ENCODE data around the gene STYX. TPM values are rescaled to one million over a fixed set of nuclear protein-coding genes. Genes with fewer than 3 reads are reported as not detected.

STYX gene
- total and polyA plus RNA-seq, 10 of the 15 experiments (the other 5 are each of a cell fraction or from before 2014, with no cell fraction given), result 5.0 to 15.3 (median 9.5) TPM

- no peak for TF ChIP-seq USF2 (IDR thresholded peaks at IDR 0.05; ENCODE audit: borderline replicate concordance, low read depth, low read length)
- no peak for TF ChIP-seq E2F8 (IDR thresholded peaks at IDR 0.05; ENCODE audit: low read depth, partially characterized antibody)
- TF ChIP-seq KLF5 (IDR thresholded peaks at IDR 0.05; ENCODE audit: partially characterized antibody), result no peak
- no peak for TF ChIP-seq ZNF274 (IDR thresholded peaks at IDR 0.05; ENCODE audit: insufficient read depth, insufficient read length)
- no peak for TF ChIP-seq KDM1A (IDR thresholded peaks at IDR 0.05; ENCODE audit: borderline replicate concordance)
- no peak for TF ChIP-seq NFIC (IDR thresholded peaks at IDR 0.05; ENCODE audit: low read depth, low read length)
- TF ChIP-seq SMAD5 (IDR thresholded peaks at IDR 0.05; ENCODE audit: low read depth), result no peak
- TF ChIP-seq SUZ12 (IDR thresholded peaks at IDR 0.05; ENCODE audit: unreplicated experiment), result no peak
- no peak for TF ChIP-seq DPF2 (IDR thresholded peaks at IDR 0.05)
- TF ChIP-seq POLR2A (IDR thresholded peaks at IDR 0.05; ENCODE audit: low read depth, low read length), result peak; percentile 96
- TF ChIP-seq TARDBP (IDR thresholded peaks at IDR 0.05; ENCODE audit: borderline replicate concordance), result no peak
- TF ChIP-seq ZNF207 (IDR thresholded peaks at IDR 0.05; ENCODE audit: borderline replicate concordance), result no peak
- TF ChIP-seq IRF4 (IDR thresholded peaks at IDR 0.05; ENCODE audit: low read depth, low read length), result no peak
- TF ChIP-seq NFYB (IDR thresholded peaks at IDR 0.05; ENCODE audit: insufficient read depth, low read depth, low read length), result peak; percentile 64; the same call in 1 of the 2 replicates
- no peak for TF ChIP-seq SMC3 (IDR thresholded peaks at IDR 0.05; ENCODE audit: borderline replicate concordance, low read length)
- TF ChIP-seq FOXK2 (IDR thresholded peaks at IDR 0.05), result no peak
- TF ChIP-seq ZNF384 (IDR thresholded peaks at IDR 0.05; ENCODE audit: borderline replicate concordance, low read depth, low read length), result no peak
- TF ChIP-seq POU2F2 (IDR thresholded peaks at IDR 0.05; ENCODE audit: borderline replicate concordance, low read depth, low read length), result peak; percentile 74; the same call in 2 of the 3 replicates
- peak; percentile 47 for TF ChIP-seq NRF1 (conservative IDR thresholded peaks at IDR 0.05; ENCODE audit: low read depth, low read length)
- TF ChIP-seq POLR2AphosphoS2 (IDR thresholded peaks at IDR 0.05; ENCODE audit: low read depth, low read length), result no peak
- TF ChIP-seq IRF5 (IDR thresholded peaks at IDR 0.05; ENCODE audit: borderline replicate concordance), result no peak
- TF ChIP-seq CREB1 (IDR thresholded peaks at IDR 0.05; ENCODE audit: low read depth), result peak; percentile 74
- TF ChIP-seq EGR1 (IDR thresholded peaks at IDR 0.05; ENCODE audit: borderline replicate concordance in 1 of 2, low read depth in 2 of 2, low read length in 2 of 2), result peak; percentile 28 to 79
Measured at GRCh38 chr14:52729925-52730708, at the start of gene STYX (continued).

Data from GM12878 (cell line).